Measurements from ENCODE around the gene NKX6-1. TPM values are rescaled to one million over a fixed set of nuclear protein-coding genes. Genes with fewer than 3 reads are reported as not detected.

Gene NKX6-1
- total RNA-seq, 1 experiment from 2014 or later, result not detected

- Histone ChIP-seq H3K9me3 (ENCODE audit: low read length) (no peaks in the 10 kb centered on the region), H3K9ac (ENCODE audit: low read length) (no peak overlapping the region)
Observed at GRCh38 chr4:84455697-84456096, 43.4 kb downstream of the NKX6-1 start.

GRCh38 chr4:84451546-84451945 lies 47.5 kb downstream of the NKX6-1 start:
- no peaks in the 10 kb centered on the region for H4K20me1 ChIP-seq (ENCODE audit: insufficient read depth, low read depth, low read length)
- no peaks in the 10 kb centered on the region for H3K4me1 ChIP-seq (ENCODE audit: low read length)
- DNase-seq, result peak; percentile 56
- no peak overlapping the region for H3K4me3 ChIP-seq (ENCODE audit: low read length)
- no peaks in the 10 kb centered on the region for H3K27me3 ChIP-seq (ENCODE audit: low read length)
- H3K9ac ChIP-seq (ENCODE audit: low read length), result no peak overlapping the region
- no peak overlapping the region for H3K4me2 ChIP-seq (ENCODE audit: low read depth, low read length, poor library complexity, severe bottlenecking)
- H3K36me3 ChIP-seq (ENCODE audit: insufficient read depth, low read length), result no peaks in the 10 kb centered on the region
- no peaks in the 10 kb centered on the region for H3K9me3 ChIP-seq (ENCODE audit: low read length)
- H2AFZ ChIP-seq (ENCODE audit: low read length), result no peak overlapping the region
- no peak overlapping the region for H3K27ac ChIP-seq (ENCODE audit: low read length)
- no peaks in the 10 kb centered on the region for H3K79me2 ChIP-seq (ENCODE audit: low read length)
- H3K9me2 ChIP-seq (replicated peaks; ENCODE audit: insufficient read depth, low read length), result no peaks in the 10 kb centered on the region

More at GRCh38 chr4:84455697-84456096, 43.4 kb downstream of the NKX6-1 start:
- Histone ChIP-seq H2AFZ (ENCODE audit: low read length) (no peak overlapping the region), H3K4me2 (ENCODE audit: low read depth, low read length, poor library complexity, severe bottlenecking) (no peak overlapping the region), H3K9me2 (replicated peaks; ENCODE audit: insufficient read depth, low read length) (no peaks in the 10 kb centered on the region), H4K20me1 (ENCODE audit: insufficient read depth, low read depth, low read length) (no peaks in the 10 kb centered on the region), H3K27ac (ENCODE audit: low read length) (no peak overlapping the region), H3K27me3 (ENCODE audit: low read length) (no peaks in the 10 kb centered on the region), H3K36me3 (ENCODE audit: insufficient read depth, low read length) (no peaks in the 10 kb centered on the region), H3K4me1 (ENCODE audit: low read length) (no peaks in the 10 kb centered on the region), H3K4me3 (ENCODE audit: low read length) (no peak overlapping the region), H3K79me2 (ENCODE audit: low read length) (no peaks in the 10 kb centered on the region)
- no peak for DNase-seq

- H4K20me1 ChIP-seq (ENCODE audit: insufficient read depth, low read depth, low read length), result no peaks in the 10 kb centered on the region
- H3K9me3 ChIP-seq (ENCODE audit: low read length), result no peaks in the 10 kb centered on the region
- no peak overlapping the region for H2AFZ ChIP-seq (ENCODE audit: low read length)
- no peaks in the 10 kb centered on the region for H3K79me2 ChIP-seq (ENCODE audit: low read length)
- no peak overlapping the region for H3K4me2 ChIP-seq (ENCODE audit: low read depth, low read length, poor library complexity, severe bottlenecking)
- no peaks in the 10 kb centered on the region for H3K27me3 ChIP-seq (ENCODE audit: low read length)
- DNase-seq, result no peak
- H3K4me1 ChIP-seq (ENCODE audit: low read length), result no peaks in the 10 kb centered on the region
- H3K9ac ChIP-seq (ENCODE audit: low read length), result no peak overlapping the region
- H3K9me2 ChIP-seq (replicated peaks; ENCODE audit: insufficient read depth, low read length), result no peaks in the 10 kb centered on the region
- H3K27ac ChIP-seq (ENCODE audit: low read length), result no peak overlapping the region
- no peaks in the 10 kb centered on the region for H3K36me3 ChIP-seq (ENCODE audit: insufficient read depth, low read length)
- H3K4me3 ChIP-seq (ENCODE audit: low read length), result no peak overlapping the region
Observed at GRCh38 chr4:84443523-84443922, 55.6 kb downstream of the NKX6-1 start.

- H3K9me2 ChIP-seq (replicated peaks; ENCODE audit: insufficient read depth, low read length), result no peaks in the 10 kb centered on the region
- no peak overlapping the region for H3K27ac ChIP-seq (ENCODE audit: low read length)
- no peaks in the 10 kb centered on the region for H4K20me1 ChIP-seq (ENCODE audit: insufficient read depth, low read depth, low read length)
- DNase-seq, result no peak
- no peaks in the 10 kb centered on the region for H3K9me3 ChIP-seq (ENCODE audit: low read length)
- H3K27me3 ChIP-seq (ENCODE audit: low read length), result no peaks in the 10 kb centered on the region
- H3K9ac ChIP-seq (ENCODE audit: low read length), result no peak overlapping the region
- no peak overlapping the region for H3K4me2 ChIP-seq (ENCODE audit: low read depth, low read length, poor library complexity, severe bottlenecking)
- H3K36me3 ChIP-seq (ENCODE audit: insufficient read depth, low read length), result no peaks in the 10 kb centered on the region
- no peaks in the 10 kb centered on the region for H3K79me2 ChIP-seq (ENCODE audit: low read length)
- H3K4me3 ChIP-seq (ENCODE audit: low read length), result no peak overlapping the region
- no peaks in the 10 kb centered on the region for H3K4me1 ChIP-seq (ENCODE audit: low read length)
- no peak overlapping the region for H2AFZ ChIP-seq (ENCODE audit: low read length)
Observed at GRCh38 chr4:84442778-84443177, 56.3 kb downstream of the NKX6-1 start.

Small RNA genes lying within 50 kb of the gene (small RNA-seq; reads per million reads assigned to genes)
- not detected for gene RPL3P13

Other genes starting within 250 kb of the NKX6-1 start
- gene CDS1, start 83.8 kb upstream of the NKX6-1 start, total RNA-seq (2014; rRNA removed; shearing (Covaris generic); ENCODE audit: low replicate concordance), result not detected in 2 replicates